CD4-positive, alpha-beta memory T cell (primary cell): Measurements from ENCODE around the gene SLC26A8. TPM values are rescaled to one million over a fixed set of nuclear protein-coding genes. Genes with fewer than 3 reads are reported as not detected.

Source experiments
- CTCF ChIA-PET: fragments of 350-600 bp; sonication (Branson Sonifier 250); formaldehyde crosslinking; loops from one replicate; lab custom pipeline; 2021; ENCODE audit warnings: inconsistent platforms; ENCODE audit not compliant: partially characterized antibody; lab: Charles Lee
- POLR2A ChIA-PET: fragments of 350-600 bp; sonication (Branson Sonifier 250); formaldehyde crosslinking; loops from one replicate; lab custom pipeline; 2021; ENCODE audit not compliant: partially characterized antibody; lab: Charles Lee
- DNase-seq, 5 donors: peaks; one replicate each; pipeline versions ENCODE4 v3.0.0 to v3.0.0-alpha.2; 2020 to 2022; ENCODE audit warnings: mixed read lengths in 1 of 5
- H3K27ac ChIP-seq: one replicate; pipeline ENCODE4 v1.7.0; 2013; ENCODE audit warnings: low read depth, low read length
- H3K27me3 ChIP-seq: 2 replicates; pipeline ENCODE4 v1.7.0; 2013; ENCODE audit warnings: mild to moderate bottlenecking, low read length, moderate library complexity; ENCODE audit not compliant: insufficient read depth
- H3K36me3 ChIP-seq: 2 replicates; pipeline ENCODE4 v1.7.0; 2013; ENCODE audit warnings: mild to moderate bottlenecking, low read length, moderate library complexity; ENCODE audit not compliant: insufficient read depth
- H3K4me1 ChIP-seq: 2 replicates; pipeline ENCODE4 v1.7.0; 2013; ENCODE audit warnings: mild to moderate bottlenecking, low read length, moderate library complexity; ENCODE audit not compliant: insufficient read depth
- H3K4me3 ChIP-seq, 2 donors: one replicate each; pipeline ENCODE4 v1.7.0; 2013; ENCODE audit warnings: low read length in 2 of 2, mild to moderate bottlenecking in 1 of 2
- H3K9me3 ChIP-seq, 2 donors: one replicate each; pipeline ENCODE4 v1.7.0; 2013; ENCODE audit warnings: low read length in 2 of 2, control low read depth in 1 of 2; ENCODE audit not compliant: control insufficient read depth in 1 of 2
- H3K27ac Mint-ChIP-seq, 7 donors: one replicate each; pipeline ENCODE4 v1.8.0; 2020 to 2021; ENCODE audit warnings: mixed read lengths in 7 of 7, mild to moderate bottlenecking in 6 of 7, inconsistent platforms in 3 of 7, moderate library complexity in 3 of 7
- H3K27me3 Mint-ChIP-seq, 2 donors: one replicate each; pipeline ENCODE4 v1.8.0; 2020 to 2021; ENCODE audit warnings: mixed read lengths in 2 of 2
- H3K36me3 Mint-ChIP-seq, 2 donors: one replicate each; pipeline ENCODE4 v1.8.0; 2020 to 2021; ENCODE audit warnings: mixed read lengths in 2 of 2, inconsistent platforms in 1 of 2, mild to moderate bottlenecking in 1 of 2
- H3K4me1 Mint-ChIP-seq, 4 donors: one replicate each; pipeline ENCODE4 v1.8.0; 2020 to 2021; ENCODE audit warnings: mixed read lengths in 4 of 4, mild to moderate bottlenecking in 1 of 4
- H3K4me3 Mint-ChIP-seq, 8 donors: one replicate each; pipeline ENCODE4 v1.8.0; 2020 to 2021; ENCODE audit warnings: mixed read lengths in 8 of 8, mild to moderate bottlenecking in 7 of 8, moderate library complexity in 6 of 8, inconsistent platforms in 3 of 8
- H3K9me3 Mint-ChIP-seq, 8 donors: one replicate each; pipeline ENCODE4 v1.8.0; 2020 to 2021; ENCODE audit warnings: mixed read lengths in 8 of 8, mild to moderate bottlenecking in 5 of 8, inconsistent platforms in 3 of 8, moderate library complexity in 1 of 8
- intact Hi-C: fragments of 100-400 bp; cut with micrococcal nuclease; formaldehyde crosslinking; loops from one replicate; pipeline ENCODE4 v1.15.1; 2023
- polyA plus RNA-seq, 2 donors: library from polyadenylated mRNA; unstranded; fragments of 300-500 nt; fragmentation: Illumina TruSeq; gene quantifications; one replicate each; pipeline ENCODE4 v1.2.3, GENCODE V29; 2021
- total RNA-seq, 2 experiments: library from RNA; stranded (reverse); gene quantifications; one replicate each; pipeline ENCODE4 v1.2.3, GENCODE V29; 2021

The SLC26A8 gene
- total and polyA plus RNA-seq, 4 experiments from 2014 or later = 0.09 TPM; not detected in 3

DNA sequence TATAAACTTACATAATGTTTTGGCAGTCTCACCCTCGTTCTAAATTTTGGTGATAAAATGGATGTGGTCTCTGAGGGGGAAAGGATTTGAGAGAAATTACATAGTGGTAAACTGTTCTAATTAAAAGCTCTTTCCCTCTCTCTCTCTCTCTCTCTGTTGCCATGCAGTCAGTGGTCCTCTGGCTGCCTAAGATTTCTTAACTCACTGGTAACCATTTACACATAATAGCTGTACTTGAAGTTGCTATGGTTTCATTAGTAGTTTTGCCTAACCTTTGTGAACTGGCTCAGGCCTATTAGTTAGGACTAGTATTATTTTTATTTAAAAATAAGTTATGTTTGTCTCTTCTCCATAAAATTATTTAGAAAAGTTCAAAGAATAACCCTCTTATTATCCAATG lies 45.1 kb upstream of the SLC26A8 start:
- H3K36me3 ChIP-seq = no peaks in the 10 kb centered on the region
- H3K4me3 ChIP-seq = no peak overlapping the region
- intact Hi-C loops = no loop called here
- Mint-ChIP-seq H3K9me3 (no peaks in the 10 kb centered on the region), H3K27ac (no peak overlapping the region), H3K27me3 (no peaks in the 10 kb centered on the region), H3K36me3 (peaks cover 13 to 14% of the 10 kb centered on the region in 2 donors), H3K4me3 (no peak overlapping the region), H3K4me1 (peaks cover 49 to 64% (median 53%) of the 10 kb centered on the region in 4 donors)
- H3K27me3 ChIP-seq = no peaks in the 10 kb centered on the region
- ChIA-PET CTCF (interaction anchor here (1.1 to 1.2 kb wide), 2 partner anchors 26 to 41 kb away, joined by 3 to 7 read pairs; no protein-coding TSS in a partner anchor), POLR2A (no interaction called here)
- no peak for DNase-seq
- no peaks in the 10 kb centered on the region for H3K9me3 ChIP-seq
- H3K4me1 ChIP-seq = peaks cover 29% of the 10 kb centered on the region
- H3K27ac ChIP-seq = no peak overlapping the region

DNA sequence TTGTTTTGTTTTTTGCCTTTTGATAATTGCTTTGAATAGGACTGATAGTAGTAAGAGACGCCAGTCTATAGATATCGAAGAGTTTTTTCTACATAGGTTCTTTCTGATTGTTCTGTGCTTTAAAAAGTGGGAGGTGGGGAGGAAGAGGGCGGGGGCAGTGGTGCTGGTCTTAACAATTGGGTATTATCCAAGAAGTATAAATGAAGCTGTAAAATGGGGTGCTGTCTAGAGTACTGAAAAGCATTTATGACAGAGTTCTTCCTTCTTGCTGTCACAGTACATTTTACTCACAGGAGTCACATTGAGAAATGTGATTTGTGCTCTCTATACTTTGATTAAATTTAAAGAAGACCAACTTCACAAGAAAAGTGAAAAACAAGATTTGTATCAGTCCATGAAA lies 44.1 kb upstream of the SLC26A8 start:
- Histone ChIP-seq H3K4me1 (peaks cover 36% of the 10 kb centered on the region), H3K36me3 (no peaks in the 10 kb centered on the region), H3K4me3 (no peak overlapping the region), H3K9me3 (no peaks in the 10 kb centered on the region), H3K27me3 (no peaks in the 10 kb centered on the region), H3K27ac (no peak overlapping the region)
- CTCF ChIA-PET = no interaction called here
- POLR2A ChIA-PET = no interaction called here
- Mint-ChIP-seq H3K36me3 (peaks cover 14 to 16% of the 10 kb centered on the region in 2 donors), H3K4me1 (peaks cover 53 to 71% (median 59%) of the 10 kb centered on the region in 4 donors), H3K9me3 (no peaks in the 10 kb centered on the region), H3K27me3 (no peaks in the 10 kb centered on the region), H3K27ac (peak overlapping the region in 5 of 7 donors; percentile 26 to 83 (median 62)), H3K4me3 (no peak overlapping the region)
- DNase-seq = no peak
- intact Hi-C loops = no loop called here

DNA sequence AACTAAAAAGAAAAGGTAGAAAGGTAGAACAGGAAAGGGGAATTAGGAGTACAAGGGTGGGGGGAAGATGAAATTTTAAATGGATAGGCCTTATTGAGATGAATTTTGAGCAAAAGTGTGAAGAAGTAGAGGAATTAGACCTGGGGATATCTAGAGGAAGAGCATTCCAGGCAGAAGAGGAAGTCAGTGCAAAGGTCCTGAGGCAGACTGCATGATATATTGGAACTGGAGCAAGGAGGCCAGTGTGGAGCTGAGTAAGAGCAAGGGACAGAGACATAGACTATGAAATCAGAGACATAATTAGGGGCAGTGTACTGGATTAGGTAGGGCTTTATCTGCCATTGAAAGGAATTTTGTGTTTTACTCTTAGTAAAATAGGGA lies 43.6 kb upstream of the SLC26A8 start:
- peak overlapping the region in 4 of 7 donors; percentile 26 to 70 (median 42) for H3K27ac Mint-ChIP-seq

GRCh38 chr6:36067374-36068011 lies 43.1 kb upstream of the SLC26A8 start:
- no peak for DNase-seq
- Histone ChIP-seq H3K4me3 (no peak overlapping the region), H3K9me3 (no peaks in the 10 kb centered on the region), H3K4me1 (peaks cover 40% of the 10 kb centered on the region), H3K27me3 (no peaks in the 10 kb centered on the region), H3K27ac (no peak overlapping the region), H3K36me3 (no peaks in the 10 kb centered on the region)
- Mint-ChIP-seq H3K27ac (peak overlapping the region; percentile 16 to 70 (median 30)), H3K4me3 (no peak overlapping the region), H3K9me3 (no peaks in the 10 kb centered on the region), H3K27me3 (no peaks in the 10 kb centered on the region), H3K4me1 (peaks cover 53 to 78% (median 62%) of the 10 kb centered on the region in 4 donors), H3K36me3 (peaks cover 14 to 16% of the 10 kb centered on the region in 2 donors)
- intact Hi-C loops = no loop called here
- POLR2A ChIA-PET = interaction anchor here (1.6 kb wide), 1 partner anchor 32 kb away, joined by 3 read pairs; no protein-coding TSS in a partner anchor
- CTCF ChIA-PET = interaction anchor here (0.8 kb wide), 1 partner anchor 30 kb away, joined by 3 read pairs; no protein-coding TSS in a partner anchor

More for the DNA sequence above, 43.6 kb upstream of the SLC26A8 start:
- intact Hi-C loops = no loop called here
- H3K36me3 Mint-ChIP-seq = peaks cover 13 to 16% of the 10 kb centered on the region in 2 donors
- Histone ChIP-seq H3K27ac (no peak overlapping the region), H3K36me3 (no peaks in the 10 kb centered on the region), H3K27me3 (no peaks in the 10 kb centered on the region), H3K9me3 (no peaks in the 10 kb centered on the region), H3K4me3 (no peak overlapping the region), H3K4me1 (peaks cover 40% of the 10 kb centered on the region)
- no peak overlapping the region for H3K4me3 Mint-ChIP-seq
- DNase-seq = no peak
- CTCF ChIA-PET = no interaction called here
- H3K27me3 Mint-ChIP-seq = no peaks in the 10 kb centered on the region
- peaks cover 53 to 74% (median 60%) of the 10 kb centered on the region in 4 donors for H3K4me1 Mint-ChIP-seq
- POLR2A ChIA-PET = interaction anchor here (1.6 kb wide), 1 partner anchor 32 kb away, joined by 3 read pairs; no protein-coding TSS in a partner anchor
- H3K9me3 Mint-ChIP-seq = no peaks in the 10 kb centered on the region

- H3K9me3 Mint-ChIP-seq = no peaks in the 10 kb centered on the region
- peak overlapping the region in 2 of 7 donors; percentile 3 to 48 for H3K27ac Mint-ChIP-seq
- H3K4me1 ChIP-seq = peaks cover 37% of the 10 kb centered on the region
- H3K36me3 ChIP-seq = no peaks in the 10 kb centered on the region
- intact Hi-C loops = no loop called here
- no peak overlapping the region for H3K4me3 ChIP-seq
- H3K27me3 ChIP-seq = no peaks in the 10 kb centered on the region
- H3K9me3 ChIP-seq = no peaks in the 10 kb centered on the region
- peaks cover 11 to 16% of the 10 kb centered on the region in 2 donors for H3K36me3 Mint-ChIP-seq
- no peak for DNase-seq
- ChIA-PET CTCF (interaction anchor here (0.8 kb wide), 1 partner anchor 29 kb away, joined by 3 read pairs; no protein-coding TSS in a partner anchor), POLR2A (interaction anchor here (0.9 to 1.6 kb wide), 2 partner anchors 33 to 39 kb away, joined by 3 to 4 read pairs; no protein-coding TSS in a partner anchor)
- no peak overlapping the region for H3K4me3 Mint-ChIP-seq
- H3K4me1 Mint-ChIP-seq = peaks cover 50 to 71% (median 61%) of the 10 kb centered on the region in 4 donors
- H3K27ac ChIP-seq = no peak overlapping the region
- no peaks in the 10 kb centered on the region for H3K27me3 Mint-ChIP-seq
Measured at GRCh38 chr6:36066817-36067216, 42.4 kb upstream of the SLC26A8 start.

GRCh38 chr6:36065916-36066315 lies 41.5 kb upstream of the SLC26A8 start:
- no peak for DNase-seq
- Mint-ChIP-seq H3K9me3 (no peaks in the 10 kb centered on the region), H3K27me3 (no peaks in the 10 kb centered on the region), H3K4me3 (no peak overlapping the region), H3K36me3 (peaks cover 14 to 24% of the 10 kb centered on the region in 2 donors), H3K27ac (peak overlapping the region in 5 of 7 donors; percentile 3 to 68 (median 31)), H3K4me1 (peaks cover 51 to 76% (median 65%) of the 10 kb centered on the region in 4 donors)
- Histone ChIP-seq H3K27me3 (no peaks in the 10 kb centered on the region), H3K4me1 (peaks cover 36% of the 10 kb centered on the region), H3K4me3 (no peak overlapping the region), H3K9me3 (no peaks in the 10 kb centered on the region), H3K36me3 (peaks cover 6% of the 10 kb centered on the region), H3K27ac (no peak overlapping the region)
- CTCF ChIA-PET = interaction anchor here (0.6 kb wide), 1 partner anchor 769 kb away, joined by 3 read pairs; no protein-coding TSS in a partner anchor
- POLR2A ChIA-PET = no interaction called here
- intact Hi-C loops = no loop called here

DNA sequence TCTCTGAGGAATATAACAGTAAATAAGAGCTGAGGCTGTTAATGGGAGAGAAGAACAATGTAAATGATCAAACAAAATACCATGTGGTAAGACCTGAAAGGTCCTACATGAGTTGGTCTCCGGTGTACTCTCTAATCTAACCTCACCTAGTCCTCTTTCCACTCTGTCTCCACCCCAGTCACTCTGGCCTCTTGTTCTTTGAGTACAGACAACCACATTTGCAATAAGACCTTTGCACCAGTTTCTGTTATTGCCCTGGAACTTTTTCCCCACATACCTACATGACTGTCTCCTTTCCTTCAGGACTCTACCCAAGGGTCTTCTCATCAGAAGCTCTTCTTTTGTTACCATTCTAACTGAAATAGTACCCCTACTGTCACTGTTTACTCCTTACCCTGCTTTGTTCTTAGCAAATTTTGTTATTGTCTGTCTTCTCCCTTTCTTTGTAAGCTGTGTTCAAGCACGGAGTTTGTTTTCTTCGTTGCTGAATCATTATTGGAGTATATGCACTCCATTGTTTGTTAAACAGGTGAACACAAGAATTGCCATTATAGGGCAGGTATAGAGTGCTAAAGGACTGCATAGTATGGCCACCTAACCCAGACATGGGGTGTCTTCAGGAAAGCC lies 40.4 kb upstream of the SLC26A8 start:
- no peak overlapping the region for H3K4me3 Mint-ChIP-seq
- H3K27ac ChIP-seq = no peak overlapping the region

More for the DNA sequence above, 40.4 kb upstream of the SLC26A8 start:
- Mint-ChIP-seq H3K27ac (peak overlapping the region in 6 of 7 donors; percentile 3 to 87 (median 79)), H3K9me3 (no peaks in the 10 kb centered on the region), H3K27me3 (no peaks in the 10 kb centered on the region), H3K36me3 (peaks cover 25 to 35% of the 10 kb centered on the region in 2 donors), H3K4me1 (peaks cover 47 to 83% (median 65%) of the 10 kb centered on the region in 4 donors)
- Histone ChIP-seq H3K27me3 (no peaks in the 10 kb centered on the region), H3K36me3 (peaks cover 6% of the 10 kb centered on the region), H3K4me3 (no peak overlapping the region), H3K9me3 (no peaks in the 10 kb centered on the region), H3K4me1 (peaks cover 36% of the 10 kb centered on the region)
- no peak for DNase-seq
- intact Hi-C loops = no loop called here
- CTCF ChIA-PET = interaction anchor here (1.1 kb wide), 1 partner anchor 30 kb away, joined by 4 read pairs; no protein-coding TSS in a partner anchor
- POLR2A ChIA-PET = interaction anchor here (0.8 kb wide), 1 partner anchor 43 kb away, joined by 3 read pairs; no protein-coding TSS in a partner anchor
